GM12891 (cell line): ENCODE measurements around the gene POPDC3.

Experiments used
- POLR2A ChIP-seq: IDR thresholded peaks from 2 replicates; pipeline ENCODE4 v1.6.1; 2011; ENCODE audit warnings: low read depth, low read length, control low read depth
- POLR2AphosphoS5 ChIP-seq: IDR thresholded peaks from 2 replicates; pipeline ENCODE4 v1.6.1; 2011; ENCODE audit warnings: low read depth, low read length, control low read depth
- POU2F2 ChIP-seq: IDR thresholded peaks from 2 replicates; pipeline ENCODE4 v1.6.1; 2011; ENCODE audit warnings: low read depth, mild to moderate bottlenecking, control low read depth, low read length, moderate library complexity
- TAF1 ChIP-seq: IDR thresholded peaks from 2 replicates; pipeline ENCODE4 v1.6.1; 2011; ENCODE audit warnings: low read depth, low read length, control low read depth

DNA sequence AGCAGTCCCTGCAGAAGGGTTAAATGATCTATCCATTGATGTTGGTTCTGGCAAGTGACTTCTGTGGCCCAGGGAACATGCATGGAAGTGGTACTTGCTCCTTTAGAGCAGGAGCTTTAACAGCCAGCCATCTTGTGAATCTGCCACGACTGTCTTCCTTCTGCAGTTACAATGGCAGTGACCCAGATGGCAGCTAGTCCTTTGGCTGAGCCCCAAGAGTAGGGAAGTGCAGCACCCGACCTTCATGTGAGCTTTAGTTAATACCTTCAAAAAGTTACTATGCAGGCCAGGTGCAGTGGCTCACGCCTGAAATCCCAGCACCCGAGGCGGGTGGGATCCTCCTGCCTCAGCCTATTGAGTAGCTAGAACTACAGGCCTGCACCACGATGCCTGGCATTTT lies 66.4 kb downstream of the POPDC3 start:
- no peak for TF ChIP-seq POLR2AphosphoS5
- no peak for TF ChIP-seq POLR2A
- no peak for TF ChIP-seq TAF1
- TF ChIP-seq POU2F2, result no peak
